H1 (cell line): Measurements from ENCODE around the gene VAT1. TPM values are rescaled to one million over a fixed set of nuclear protein-coding genes. Genes with fewer than 3 reads are reported as not detected.

Experiments used
- BACH1 ChIP-seq: IDR thresholded peaks from 2 replicates; pipeline ENCODE4 v1.6.1; 2012; ENCODE audit warnings: low read length, improper control_type of control experiment
- CBX5 ChIP-seq: fragments of 300-800, 300-1000 bp; sonication (generic); IDR thresholded peaks from 2 replicates; pipeline ENCODE4 v1.7.1; 2016; ENCODE audit warnings: antibody characterized with exemption, low read length, low read depth
- CBX8 ChIP-seq: fragments of 300-800, 300-1000 bp; sonication (generic); IDR thresholded peaks from 2 replicates; pipeline ENCODE4 v1.7.1; 2016; ENCODE audit warnings: low read depth, low read length, borderline replicate concordance
- CEBPB ChIP-seq: IDR thresholded peaks from 2 replicates; pipeline ENCODE4 v1.6.1; 2012; ENCODE audit warnings: low read depth, low read length
- HDAC2 ChIP-seq, 2 experiments: fragments of 300-600 bp in 1 of 2; sonication (generic) in 1 of 2; IDR thresholded peaks; 2 replicates each; pipeline ENCODE4 v1.6.1; 2011 to 2012; ENCODE audit warnings: low read depth in 2 of 2, low read length in 2 of 2, mild to moderate bottlenecking in 2 of 2, moderate library complexity in 2 of 2, borderline replicate concordance in 1 of 2, inconsistent platforms in 1 of 2
- JUND ChIP-seq: IDR thresholded peaks from 2 replicates; pipeline ENCODE4 v1.6.1; 2011; ENCODE audit warnings: mild to moderate bottlenecking, improper control_type of control experiment, low read length
- MAFK ChIP-seq: IDR thresholded peaks from 2 replicates; pipeline ENCODE4 v1.6.1; 2012; ENCODE audit warnings: low read depth, mild to moderate bottlenecking, improper control_type of control experiment, low read length
- NANOG ChIP-seq: IDR thresholded peaks from 2 replicates; pipeline ENCODE4 v1.6.1; 2011; ENCODE audit warnings: low read length, low read depth, mild to moderate bottlenecking, inconsistent platforms; ENCODE audit not compliant: insufficient read depth, poor library complexity, severe bottlenecking
- PHF8 ChIP-seq: fragments of 200-600 bp; sonication (generic); conservative IDR thresholded peaks from 2 replicates; pipeline ENCODE4 v1.7.1; 2012; ENCODE audit warnings: low read depth, mild to moderate bottlenecking, inconsistent platforms, low read length, moderate library complexity
- POLR2AphosphoS5 ChIP-seq: IDR thresholded peaks from 2 replicates; pipeline ENCODE4 v1.6.1; 2011; ENCODE audit warnings: low read depth, low read length
- POU5F1 ChIP-seq: IDR thresholded peaks from 2 replicates; pipeline ENCODE4 v1.6.1; 2011; ENCODE audit warnings: low read depth, mild to moderate bottlenecking, low read length, moderate library complexity
- RAD21 ChIP-seq, 2 experiments: IDR thresholded peaks in 1 of 2; conservative IDR thresholded peaks in 1 of 2; 2 replicates each; pipeline ENCODE4 v1.6.1; 2011; ENCODE audit warnings: low read depth in 2 of 2, low read length in 2 of 2, improper control_type of control experiment in 1 of 2, inconsistent platforms in 1 of 2, mild to moderate bottlenecking in 1 of 2, moderate library complexity in 1 of 2
- RBBP5 ChIP-seq: IDR thresholded peaks from 2 replicates; pipeline ENCODE4 v1.7.1; 2012; ENCODE audit warnings: low read depth, mild to moderate bottlenecking, inconsistent platforms, low read length, moderate library complexity, borderline replicate concordance
- RNF2 ChIP-seq: fragments of 200-900, 300-1000 bp; sonication (generic); IDR thresholded peaks from 2 replicates; pipeline ENCODE4 v1.7.1; 2016; ENCODE audit warnings: borderline replicate concordance, low read depth, mild to moderate bottlenecking, antibody characterized with exemption, low read length; ENCODE audit not compliant: poor library complexity, severe bottlenecking; ENCODE audit errors: missing control alignments
- SAP30 ChIP-seq: fragments of 300-600 bp; sonication (generic); IDR thresholded peaks from 2 replicates; pipeline ENCODE4 v1.7.1; 2012; ENCODE audit warnings: low read length, moderate library complexity, mild to moderate bottlenecking, inconsistent platforms; ENCODE audit not compliant: insufficient read depth, insufficient replicate concordance
- SIN3A ChIP-seq, 2 experiments: IDR thresholded peaks in 1 of 2; conservative IDR thresholded peaks in 1 of 2; 2 replicates each; pipeline ENCODE4 v1.6.1; 2011 to 2012; ENCODE audit warnings: low read length in 2 of 2, improper control_type of control experiment in 1 of 2, low read depth in 1 of 2, mild to moderate bottlenecking in 1 of 2
- SIRT6 ChIP-seq: IDR thresholded peaks from one replicate; pipeline ENCODE4 v1.7.1; 2012; ENCODE audit warnings: low read length, inconsistent platforms
- SP1 ChIP-seq: IDR thresholded peaks from 2 replicates; pipeline ENCODE4 v1.6.1; 2011; ENCODE audit warnings: low read depth, low read length
- SRF ChIP-seq: IDR thresholded peaks from 2 replicates; pipeline ENCODE4 v1.6.1; 2011; ENCODE audit warnings: mild to moderate bottlenecking, low read depth, low read length, moderate library complexity
- SUZ12 ChIP-seq: fragments of 200-600 bp; sonication (generic); IDR thresholded peaks from 2 replicates; pipeline ENCODE4 v1.6.1; 2012; ENCODE audit warnings: mild to moderate bottlenecking, inconsistent platforms, low read length, moderate library complexity, mixed read lengths
- TCF12 ChIP-seq: IDR thresholded peaks from 2 replicates; pipeline ENCODE4 v1.6.1; 2011; ENCODE audit warnings: low read depth, mild to moderate bottlenecking, low read length
- polyA plus RNA-seq, 7 experiments: library from polyadenylated mRNA; depleted of rRNA in 3 of 7; stranded (reverse) in 5 of 7; unstranded in 2 of 7; fragments of >200 nt in 5 of 7; fragments of 200-250 nt in 2 of 7; gene quantifications; 1 replicate in 5 of 7; 2 replicates in 1 of 7; 4 replicates in 1 of 7; pipeline versions ENCODE4 v1.2.1 to v1.2.3, GENCODE V29; 2011 to 2013; ENCODE audit warnings: missing spikeins in 2 of 7, mixed read lengths in 2 of 7
- total RNA-seq: library from RNA; stranded (reverse); fragmentation: NEBNext Ultra II Directional; extraction: Animal tissue kit (Norgen Biotek cat#: 25700); gene quantifications from 2 replicates; pipeline ENCODE4 v1.2.1, GENCODE V29; 2021
- TF ChIP-seq, protein P1 (sequence below): IDR thresholded peaks from 2 replicates; pipeline ENCODE4 v1.6.1; 2011; ENCODE audit warnings: low read depth, mild to moderate bottlenecking, low read length; ENCODE audit not compliant: insufficient read depth

The VAT1 gene
- total and polyA plus RNA-seq, 2 of the 8 experiments (the other 6 are each of a cell fraction or from before 2014, with no cell fraction given) = 200 to 295 TPM

DNA sequence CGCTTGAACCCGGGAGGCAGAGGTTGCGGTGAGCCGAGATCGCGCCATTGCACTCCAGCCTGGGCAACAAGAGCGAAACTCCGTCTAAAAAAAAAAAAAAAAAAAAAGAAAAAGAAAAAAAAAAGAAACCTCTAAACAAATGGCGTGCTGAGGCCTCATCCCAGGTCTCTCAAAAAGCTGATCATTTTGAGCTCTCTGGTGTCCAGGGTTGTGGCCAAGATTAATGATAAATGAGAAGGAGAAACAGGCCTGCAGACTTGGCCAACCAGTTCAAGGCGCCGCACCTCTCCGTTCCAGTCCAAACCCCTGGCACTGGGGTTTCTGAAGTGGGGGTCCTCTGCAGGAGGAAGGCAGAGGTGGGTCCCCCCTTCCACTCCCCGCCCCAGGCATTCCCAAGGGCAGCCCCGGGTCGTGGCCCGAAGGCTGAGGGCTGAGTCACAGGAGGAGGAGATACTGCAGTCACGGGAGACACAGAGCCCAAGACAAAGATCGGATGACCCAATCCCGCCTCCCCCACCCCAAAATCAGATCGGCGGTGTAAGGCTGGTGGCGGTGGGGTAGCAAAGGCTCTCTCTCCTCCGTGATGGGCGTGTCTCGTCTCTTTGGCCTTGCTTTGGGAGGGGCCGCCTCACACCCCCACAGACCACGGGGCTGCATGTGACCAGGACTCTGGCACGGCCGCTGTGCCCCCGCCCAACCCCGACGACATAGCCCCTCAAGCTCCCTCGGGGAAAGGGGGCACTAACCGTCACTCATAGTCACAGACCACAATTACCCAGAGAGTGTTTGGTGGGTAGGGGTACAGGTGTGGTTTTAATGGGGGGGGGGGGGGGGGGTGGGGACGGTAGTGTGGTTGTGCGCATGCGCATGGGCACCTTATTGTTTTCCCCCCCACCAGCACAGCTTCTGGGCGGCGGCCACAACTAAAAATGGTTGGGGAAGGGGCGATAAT, 1.1 kb downstream of the VAT1 start (continued):
- TF ChIP-seq SUZ12 (no peak), SP1 (no peak), BACH1 (no peak), CBX8 (no peak), POLR2AphosphoS5 (no peak; the same call in 1 of the 2 replicates), NANOG (no peak), TCF12 (no peak), RNF2 (no peak), SRF (no peak), SAP30 (no peak), MAFK (no peak), SIRT6 (no peak), RAD21 (IDR thresholded peaks at IDR 0.05 in 1 of 2, conservative IDR thresholded peaks at IDR 0.05 in 1 of 2; ENCODE audit: low read depth in 2 of 2, low read length in 2 of 2) (no peak), PHF8 (0 out of 2 replicates have a peak, but pooled peaks have one; percentile 33), POU5F1 (no peak), HDAC2 (IDR thresholded peaks at IDR 0.05; ENCODE audit: borderline replicate concordance in 1 of 2, low read depth in 2 of 2, low read length in 2 of 2) (0 out of 4 replicates have a peak, but pooled peaks of 1 of the 2 experiments have one; percentile 4), RBBP5 (no peak), CBX5 (no peak), SIN3A (conservative IDR thresholded peaks at IDR 0.05 in 1 of 2, IDR thresholded peaks at IDR 0.05 in 1 of 2; ENCODE audit: low read depth in 1 of 2, low read length in 2 of 2) (no peak), CEBPB (no peak), JUND (no peak)
- TF ChIP-seq, protein P1, sequence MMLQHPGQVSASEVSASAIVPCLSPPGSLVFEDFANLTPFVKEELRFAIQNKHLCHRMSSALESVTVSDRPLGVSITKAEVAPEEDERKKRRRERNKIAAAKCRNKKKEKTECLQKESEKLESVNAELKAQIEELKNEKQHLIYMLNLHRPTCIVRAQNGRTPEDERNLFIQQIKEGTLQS = no peak
